Heart left ventricle (tissue), 16 donors: ENCODE measurements around the gene CHMP3. TPM values are rescaled to one million over a fixed set of nuclear protein-coding genes. Genes with fewer than 3 reads are reported as not detected.
"Not testable (repeated sequence)": the region's sequence is repeated elsewhere in the genome, so short reads cannot be mapped to it uniquely, and the experiment has no call there.

Experiments
- ATAC-seq, 4 donors: fragments of 200-7000 bp; cut with Tn5 transposase; one replicate each; pipeline ENCODE4 v1.9.1; 2020 to 2022; ENCODE audit warnings: moderate library complexity in 4 of 4, mild to moderate bottlenecking in 3 of 4, moderate number of reproducible peaks in 1 of 4
- DNase-seq, 5 donors: peaks; one replicate each; pipeline ENCODE4 v3.0.0-alpha.2; 2020
- H3K27ac ChIP-seq, 12 donors: fragments of 200-600 bp; sonication (generic) in 4 of 12; one replicate each; pipeline versions ENCODE4 v1.5.0 to v1.8.0; 2016 to 2022; ENCODE audit warnings: mild to moderate bottlenecking in 2 of 12
- H3K27me3 ChIP-seq, 9 donors: fragments of 200-600 bp; sonication (generic) in 2 of 9; one replicate each; pipeline versions ENCODE4 v1.5.1 to v1.8.0; 2016 to 2022; ENCODE audit warnings: mild to moderate bottlenecking in 3 of 9
- H3K36me3 ChIP-seq, 9 donors: fragments of 200-600 bp; sonication (generic) in 2 of 9; one replicate each; pipeline versions ENCODE4 v1.5.0 to v1.8.0; 2018 to 2022; ENCODE audit warnings: mild to moderate bottlenecking in 2 of 9
- H3K4me1 ChIP-seq, 12 donors: fragments of 200-600 bp; sonication (generic) in 4 of 12; one replicate each; pipeline versions ENCODE4 v1.5.0 to v1.8.0; 2016 to 2022; ENCODE audit warnings: mild to moderate bottlenecking in 3 of 12
- H3K4me3 ChIP-seq, 12 donors: fragments of 200-600 bp; sonication (generic) in 4 of 12; one replicate each; pipeline versions ENCODE4 v1.5.0 to v1.8.0; 2017 to 2022; ENCODE audit warnings: mild to moderate bottlenecking in 9 of 12, moderate library complexity in 4 of 12
- H3K9me3 ChIP-seq, 12 donors: fragments of 200-600 bp; sonication (generic) in 4 of 12; one replicate each; pipeline versions ENCODE4 v1.5.0 to v1.8.0; 2016 to 2022; ENCODE audit warnings: mild to moderate bottlenecking in 1 of 12
- CTCF ChIP-seq, 12 donors: fragments of 200-600 bp; sonication (generic) in 4 of 12; IDR thresholded peaks; one replicate each; pipeline versions ENCODE4 v1.5.0 to v1.8.0; 2018 to 2022; ENCODE audit warnings: antibody characterized with exemption in 12 of 12, mild to moderate bottlenecking in 5 of 12
- POLR2A ChIP-seq, 2 donors: fragments of 450-650 bp; IDR thresholded peaks; one replicate each; pipeline ENCODE4 v1.6.1; 2017; ENCODE audit warnings: antibody characterized with exemption in 2 of 2, mild to moderate bottlenecking in 2 of 2, moderate library complexity in 2 of 2
- WGBS, 4 donors: extraction: QIAGEN DNeasy Blood & Tissue Kit in 2 of 4; methylation state at CpG; one replicate each; pipeline versions ENCODE4 v1.1.5 to v1.1.7; 2013 to 2018; 5-methylcytosine and 5-hydroxymethylcytosine counted together
- intact Hi-C, 10 donors: fragments of 100-400 bp; cut with DNase I; formaldehyde crosslinking; loops; one replicate each; pipeline versions ENCODE4 v1.11.1 to v1.14.2; 2022
- polyA plus RNA-seq, 2 donors: library from polyadenylated mRNA; stranded (reverse); fragments of 200-250 nt; gene quantifications; one replicate each; pipeline ENCODE4 v1.2.3, GENCODE V29; 2013
- total RNA-seq, 9 donors: library from RNA; depleted of rRNA in 2 of 9; stranded (reverse); fragments of >200 nt in 2 of 9; fragmentation: NEBNext Ultra II Directional in 3 of 9; extraction: Animal tissue kit (Norgen Biotek cat#: 25700) in 3 of 9; gene quantifications; one replicate each; pipeline versions ENCODE4 v1.1.0 to v1.2.4, GENCODE V29; 2016 to 2023
- donor health status: ischemic (EF 13 %, LVEDD 7.1; RV severe dilation, severe dysfunction).
- donor health status: healthy with polysubstance abuse.
- donor health status: DM: no; HTN: yes; CAD: no.
- donor health status: DM: no; HTN: no; CAD: no.
- donor health status: ischemic (EF 25% LVEDD 6.9; RV normal size, moderate dysfunction).
- donor health status: ischemic (EF 25% LVEDD 5.7; RV mildly dilated, moderate dysfunction).
- donor health status: healthy.
- donor health status: DM: yes; HTN: yes; CAD: no.
- donor health status: ischemic (EF 35%, LVEDD 5.7; RV mildly dilated, moderate dysfunction).
- donor health status: nonischemic (EF 11% LVEDD 7.7; RV severe dilation, severe dysfunction).
- donor health status: DM: yes; HTN: yes; CAD: no.
- donor health status: PGD.
- donor health status: ischemic (EF 29% LVEDD 5.4; RV normal size, mild dysfunction).
- donor health status: nonischemic (EF 23%, LVEDD 6.1; RV moderate dilation, normal function).

Gene CHMP3
- total and polyA plus RNA-seq, 11 donors: 50.0 to 178 (median 144) TPM

GRCh38 chr2:86552889-86553288, 10.4 kb downstream of the CHMP3 start:
- ATAC-seq (no peak), DNase-seq (no peak)
- no peak overlapping the region for H3K27ac ChIP-seq
- no peaks in the 10 kb centered on the region for H3K27me3 ChIP-seq
- intact Hi-C loops: no loop called here
- H3K36me3 ChIP-seq: peaks cover 0 to 13% (median 0%) of the 10 kb centered on the region in 9 donors
- peaks cover 0 to 18% (median 0%) of the 10 kb centered on the region in 12 donors for H3K4me1 ChIP-seq
- 87 to 91% (median 90%) methylated on average over 7 of the region's 7 CpGs for WGBS, 4 donors
- TF ChIP-seq CTCF (IDR thresholded peaks at IDR 0.05) (no peak), POLR2A (IDR thresholded peaks at IDR 0.05) (no peak)
- H3K4me3 ChIP-seq: no peak overlapping the region
- H3K9me3 ChIP-seq: peaks cover 0 to 13% (median 0%) of the 10 kb centered on the region in 12 donors

GRCh38 chr2:86549963-86550725, 13.1 kb downstream of the CHMP3 start:
- intact Hi-C loops, H3K4me3 ChIP-seq, ATAC-seq, H3K27ac ChIP-seq, H3K4me1 ChIP-seq, H3K27me3 ChIP-seq: not testable (repeated sequence)
- peak in 1 of 5 donors; percentile 43 for DNase-seq
- 95 to 99% (median 98%) methylated on average over 18 to 26 of the region's 26 CpGs for WGBS, 4 donors
- Histone ChIP-seq H3K9me3 (peaks cover 0 to 25% (median 0%) of the 10 kb centered on the region in 12 donors), H3K36me3 (peaks cover 0 to 24% (median under 1%) of the 10 kb centered on the region in 9 donors)

GRCh38 chr2:86549440-86549839, 13.8 kb downstream of the CHMP3 start:
- ATAC-seq, H3K27ac ChIP-seq, H3K4me3 ChIP-seq, H3K4me1 ChIP-seq, intact Hi-C loops, H3K27me3 ChIP-seq: not testable (repeated sequence)
- WGBS, 4 donors: 92 to 99% (median 97%) methylated on average over 11 to 31 of the region's 31 CpGs
- Histone ChIP-seq H3K9me3 (peaks cover 0 to 25% (median 0%) of the 10 kb centered on the region in 12 donors), H3K36me3 (peaks cover 0 to 24% (median 0%) of the 10 kb centered on the region in 9 donors)
- DNase-seq: peak in 1 of 5 donors; percentile 44

- H3K9me3 ChIP-seq: peaks cover 0 to 25% (median 0%) of the 10 kb centered on the region in 12 donors
- peaks cover 0 to 24% (median 0%) of the 10 kb centered on the region in 9 donors for H3K36me3 ChIP-seq
- H3K4me1 ChIP-seq, DNase-seq, ATAC-seq, H3K27ac ChIP-seq, H3K4me3 ChIP-seq, intact Hi-C loops, H3K27me3 ChIP-seq: not testable (repeated sequence)
- WGBS, 4 donors: 89 to 94% (median 92%) methylated on average over 13 to 37 of the region's 37 CpGs
Observed at GRCh38 chr2:86548913-86549396, 14.3 kb downstream of the CHMP3 start.

- H3K4me3 ChIP-seq, intact Hi-C loops, H3K27ac ChIP-seq, DNase-seq, ATAC-seq, H3K27me3 ChIP-seq: not testable (repeated sequence)
- peaks cover 0 to 25% (median 0%) of the 10 kb centered on the region in 12 donors for H3K9me3 ChIP-seq
- H3K4me1 ChIP-seq: peaks cover 0 to 12% (median 4%) of the 10 kb centered on the region in 12 donors
- 93 to 99% (median 96%) methylated on average over 13 to 19 of the region's 20 CpGs for WGBS, 4 donors
- peaks cover 0 to 24% (median 0%) of the 10 kb centered on the region in 9 donors for H3K36me3 ChIP-seq
Observed at GRCh38 chr2:86548165-86548912, 14.9 kb downstream of the CHMP3 start.

GRCh38 chr2:86545296-86545924, 17.8 kb downstream of the CHMP3 start:
- H3K36me3 ChIP-seq: peaks cover 0 to 24% (median 0%) of the 10 kb centered on the region in 9 donors
- H3K27me3 ChIP-seq, intact Hi-C loops, H3K4me3 ChIP-seq, H3K27ac ChIP-seq, ATAC-seq: not testable (repeated sequence)
- DNase-seq: peak in 1 of 5 donors; percentile 61
- peaks cover 0 to 35% (median 12%) of the 10 kb centered on the region in 12 donors for H3K4me1 ChIP-seq
- peaks cover 0 to 25% (median 0%) of the 10 kb centered on the region in 12 donors for H3K9me3 ChIP-seq
- WGBS, 4 donors: 80 to 97% (median 95%) methylated on average over 2 to 47 of the region's 49 CpGs

GRCh38 chr2:86544278-86545099, 18.8 kb downstream of the CHMP3 start:
- Histone ChIP-seq H3K27ac (peak overlapping the region in 3 of 12 donors; percentile 19 to 38 (median 36)), H3K36me3 (peaks cover 0 to 21% (median 0%) of the 10 kb centered on the region in 9 donors), H3K9me3 (peaks cover 0 to 22% (median 0%) of the 10 kb centered on the region in 12 donors), H3K4me1 (peaks cover 0 to 35% (median 12%) of the 10 kb centered on the region in 12 donors)
- H3K4me3 ChIP-seq, H3K27me3 ChIP-seq, intact Hi-C loops, DNase-seq, ATAC-seq: not testable (repeated sequence)
- 87 to 94% (median 92%) methylated on average over 16 to 26 of the region's 32 CpGs for WGBS, 4 donors
